Activated effector memory CD4-positive, alpha-beta T cell treated with anti-CD3 and anti-CD28 coated beads, Interleukin-2, amount 50 U/mL, for 16 hours (primary cell): ENCODE results near the gene MGA.

Experiments used
- DNase-seq: peaks from one replicate; pipeline ENCODE4 v3.0.0-alpha.2; 2020

Gene MGA

GRCh38 chr15:41789662-41790061 lies 129.5 kb downstream of the MGA start:
- DNase-seq: no peak

GRCh38 chr15:41790169-41790568 lies 130.0 kb downstream of the MGA start:
- DNase-seq: no peak

GRCh38 chr15:41790756-41791546 lies 130.7 kb downstream of the MGA start:
- DNase-seq: no peak

- no peak for DNase-seq
Measured at GRCh38 chr15:41791547-41791937, 131.3 kb downstream of the MGA start.

- no peak for DNase-seq
Measured at GRCh38 chr15:41792000-41792637, 131.9 kb downstream of the MGA start.

- DNase-seq: no peak
Measured at GRCh38 chr15:41794081-41794480, 133.9 kb downstream of the MGA start.

- peak; percentile 30 for DNase-seq
Measured at GRCh38 chr15:41795996-41796856, 136.0 kb downstream of the MGA start.

GRCh38 chr15:41797201-41797944 lies 137.2 kb downstream of the MGA start:
- peak; percentile 36 for DNase-seq

- peak; percentile 49 for DNase-seq
Measured at GRCh38 chr15:41798607-41799487, 138.6 kb downstream of the MGA start.

- DNase-seq: peak; percentile 53
Measured at GRCh38 chr15:41799488-41799805, 139.2 kb downstream of the MGA start.

GRCh38 chr15:41801185-41801584 lies 141.0 kb downstream of the MGA start:
- DNase-seq: no peak

- peak; percentile 21 for DNase-seq
Measured at GRCh38 chr15:41801850-41802455, 141.7 kb downstream of the MGA start.

GRCh38 chr15:41804361-41804760 lies 144.2 kb downstream of the MGA start:
- peak; percentile 25 for DNase-seq

- peak; percentile 39 for DNase-seq
Measured at GRCh38 chr15:41804916-41805666, 144.9 kb downstream of the MGA start.

GRCh38 chr15:41805711-41806110 lies 145.5 kb downstream of the MGA start:
- DNase-seq: no peak

- DNase-seq: peak; percentile 50
Measured at GRCh38 chr15:41806291-41807181, 146.3 kb downstream of the MGA start.

- no peak for DNase-seq
Measured at GRCh38 chr15:41809121-41809520, 148.9 kb downstream of the MGA start.

GRCh38 chr15:41809526-41810220 lies 149.5 kb downstream of the MGA start:
- DNase-seq: peak; percentile 45
